Measurements from ENCODE around the gene LDB2. TPM values are rescaled to one million over a fixed set of nuclear protein-coding genes. Genes with fewer than 3 reads are reported as not detected.

The LDB2 gene
- total RNA-seq, 2 donors from 2014 or later = 31.0 to 34.1 TPM

GRCh38 chr4:16722416-16722815 is 176.0 kb downstream of the LDB2 start:
- H3K27ac ChIP-seq = no peak overlapping the region
- DNase-seq (ENCODE audit: low spot score) (no peak), ATAC-seq (ENCODE audit: insufficient number of reproducible peaks, low FRiP score, low read depth) (no peak)

GRCh38 chr4:16721613-16722291 is 176.7 kb downstream of the LDB2 start:
- no peaks in the 10 kb centered on the region for H3K36me3 ChIP-seq
- H3K27ac ChIP-seq = no peak overlapping the region
- H3K4me1 ChIP-seq (ENCODE audit: control insufficient read depth in 1 of 2, low read depth in 2 of 2) = peaks cover 13 to 14% of the 10 kb centered on the region in 2 donors
- no peak for TF ChIP-seq CTCF (IDR thresholded peaks at IDR 0.05)
- H3K9me3 ChIP-seq = peaks cover 5% of the 10 kb centered on the region
- DNase-seq (ENCODE audit: low spot score) (no peak), ATAC-seq (ENCODE audit: insufficient number of reproducible peaks, low FRiP score, low read depth) (no peak)
- H3K4me3 ChIP-seq = peak overlapping the region; percentile 46
- H3K27me3 ChIP-seq (replicated peaks; ENCODE audit: insufficient read depth) = no peaks in the 10 kb centered on the region

More at GRCh38 chr4:16722416-16722815, 176.0 kb downstream of the LDB2 start:
- no peak overlapping the region for H3K4me3 ChIP-seq
- TF ChIP-seq CTCF (IDR thresholded peaks at IDR 0.05) = no peak
- H3K4me1 ChIP-seq (ENCODE audit: control insufficient read depth in 1 of 2, low read depth in 2 of 2) = peaks cover 10 to 11% of the 10 kb centered on the region in 2 donors
- H3K9me3 ChIP-seq = peaks cover 5% of the 10 kb centered on the region
- no peaks in the 10 kb centered on the region for H3K36me3 ChIP-seq
- H3K27me3 ChIP-seq (replicated peaks; ENCODE audit: insufficient read depth) = no peaks in the 10 kb centered on the region

DNA sequence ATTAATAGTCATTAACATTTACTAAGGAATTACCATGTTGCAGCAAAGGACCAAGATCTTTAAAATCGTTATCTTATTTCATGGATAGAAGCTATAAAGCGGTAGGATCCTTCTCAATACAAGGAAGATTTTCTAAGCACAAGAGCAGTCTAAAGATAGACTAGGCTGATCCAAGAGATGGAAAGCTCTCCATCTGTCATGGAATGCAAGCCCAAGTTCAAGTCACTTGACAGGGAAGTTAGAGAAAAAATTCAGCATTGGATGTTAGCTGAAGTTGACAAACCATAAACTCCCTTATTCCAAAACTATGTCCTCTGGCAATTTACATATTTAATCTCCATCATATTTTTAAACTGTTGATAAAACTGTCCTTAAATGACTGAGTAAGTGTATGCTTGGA is 177.7 kb downstream of the LDB2 start:
- Histone ChIP-seq H3K9me3 (peaks cover 5% of the 10 kb centered on the region), H3K27ac (no peak overlapping the region), H3K27me3 (replicated peaks; ENCODE audit: insufficient read depth) (no peaks in the 10 kb centered on the region), H3K4me3 (no peak overlapping the region), H3K36me3 (no peaks in the 10 kb centered on the region), H3K4me1 (ENCODE audit: control insufficient read depth in 1 of 2, low read depth in 2 of 2) (peaks cover 13 to 14% of the 10 kb centered on the region in 2 donors)
- DNase-seq (ENCODE audit: low spot score) = no peak
- no peak for TF ChIP-seq CTCF (IDR thresholded peaks at IDR 0.05)
- no peak for ATAC-seq (ENCODE audit: insufficient number of reproducible peaks, low FRiP score, low read depth)

- no peak for DNase-seq (ENCODE audit: low spot score)
- no peak for ATAC-seq (ENCODE audit: insufficient number of reproducible peaks, low FRiP score, low read depth)
- Histone ChIP-seq H3K27ac (no peak overlapping the region), H3K4me1 (ENCODE audit: control insufficient read depth in 1 of 2, low read depth in 2 of 2) (peaks cover 13 to 14% of the 10 kb centered on the region in 2 donors), H3K4me3 (no peak overlapping the region), H3K36me3 (no peaks in the 10 kb centered on the region), H3K9me3 (no peaks in the 10 kb centered on the region), H3K27me3 (replicated peaks; ENCODE audit: insufficient read depth) (no peaks in the 10 kb centered on the region)
- no peak for TF ChIP-seq CTCF (IDR thresholded peaks at IDR 0.05)
Measured at GRCh38 chr4:16717266-16717970, 181.0 kb downstream of the LDB2 start.

DNA sequence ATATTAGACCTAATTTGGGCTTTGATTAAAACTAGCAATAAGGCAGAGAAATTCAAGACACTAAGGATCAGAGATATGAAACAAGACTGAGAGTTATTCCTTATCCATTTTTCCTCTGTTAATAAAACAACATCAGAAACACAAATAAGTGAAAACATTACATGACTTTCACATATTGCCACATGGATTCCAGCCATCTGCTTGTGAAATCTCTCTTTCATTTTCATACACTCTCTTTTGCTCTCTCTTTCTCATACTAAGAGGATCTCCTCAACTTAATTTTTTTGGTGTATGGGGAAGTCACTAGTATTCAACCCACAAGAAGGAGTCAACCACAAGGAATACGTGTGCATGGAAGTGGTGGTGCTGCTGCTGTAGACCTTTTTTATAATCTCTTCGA is 183.0 kb downstream of the LDB2 start:
- ATAC-seq (ENCODE audit: insufficient number of reproducible peaks, low FRiP score, low read depth) = no peak
- no peak overlapping the region for H3K27ac ChIP-seq
- no peak for TF ChIP-seq CTCF (IDR thresholded peaks at IDR 0.05)

More for the DNA sequence above, 183.0 kb downstream of the LDB2 start:
- no peaks in the 10 kb centered on the region for H3K9me3 ChIP-seq
- H3K36me3 ChIP-seq = no peaks in the 10 kb centered on the region
- no peak for DNase-seq (ENCODE audit: low spot score)
- no peak overlapping the region for H3K4me3 ChIP-seq
- peaks cover 7 to 8% of the 10 kb centered on the region in 2 donors for H3K4me1 ChIP-seq (ENCODE audit: control insufficient read depth in 1 of 2, low read depth in 2 of 2)
- H3K27me3 ChIP-seq (replicated peaks; ENCODE audit: insufficient read depth) = no peaks in the 10 kb centered on the region
